ENCODE results near the gene WRNIP1. TPM values are rescaled to one million over a fixed set of nuclear protein-coding genes. Genes with fewer than 3 reads are reported as not detected.

WRNIP1 gene
- total RNA-seq, 1 experiment from 2014 or later: 53.0 TPM

DNA sequence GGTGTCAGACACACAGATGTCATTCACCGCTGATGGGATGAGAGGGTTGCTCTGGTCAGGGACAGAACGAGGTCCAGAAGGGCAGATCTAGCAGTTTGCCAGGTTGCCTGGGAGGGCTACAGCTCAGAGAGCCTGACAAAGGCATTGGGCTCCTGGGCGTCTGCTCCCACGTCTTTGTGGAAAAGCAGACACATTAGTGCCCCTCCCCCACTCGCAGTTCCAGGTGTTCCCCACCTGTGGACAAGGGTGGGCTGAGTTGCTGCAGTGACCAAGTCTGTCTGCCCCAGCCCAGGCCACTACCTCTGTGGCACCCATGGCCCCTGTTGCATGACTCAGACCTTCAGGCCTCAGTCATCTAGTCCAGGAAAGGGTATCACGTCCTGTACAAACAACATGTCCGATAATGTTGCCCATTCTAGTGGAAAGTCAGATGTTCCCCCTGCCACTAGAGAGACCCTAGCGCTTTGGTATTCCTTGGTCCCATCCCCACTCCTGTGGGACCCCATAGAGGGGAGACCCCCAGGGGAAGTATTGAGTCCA lies 37.4 kb downstream of the WRNIP1 start:
- no peak for DNase-seq (ENCODE audit: extremely low read depth, low read depth)

- DNase-seq (ENCODE audit: extremely low read depth, low read depth): no peak
Measured at GRCh38 chr6:2803731-2804429, 38.7 kb downstream of the WRNIP1 start.

GRCh38 chr6:2804516-2804915 lies 39.3 kb downstream of the WRNIP1 start:
- no peak for DNase-seq (ENCODE audit: extremely low read depth, low read depth)

DNA sequence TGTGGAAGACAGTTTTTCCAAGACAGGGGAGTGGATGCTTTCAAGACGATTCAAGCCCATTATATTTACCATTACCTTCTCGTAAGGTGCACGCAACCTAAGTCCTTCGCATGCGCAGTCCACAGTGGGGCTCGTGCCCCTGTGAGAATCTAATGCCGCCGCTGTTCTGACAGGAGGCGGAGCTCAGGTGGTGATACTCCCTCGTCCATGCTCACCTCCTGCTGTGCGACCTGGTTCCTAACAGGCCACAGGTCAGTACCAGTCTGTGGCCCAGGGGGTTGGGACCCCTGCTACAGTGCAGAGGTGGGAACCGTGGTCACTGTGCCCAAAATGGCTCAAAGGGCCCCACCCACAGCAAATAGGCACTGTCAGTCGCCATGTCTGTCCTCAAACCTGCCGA lies 39.8 kb downstream of the WRNIP1 start:
- no peak for DNase-seq (ENCODE audit: extremely low read depth, low read depth)

DNA sequence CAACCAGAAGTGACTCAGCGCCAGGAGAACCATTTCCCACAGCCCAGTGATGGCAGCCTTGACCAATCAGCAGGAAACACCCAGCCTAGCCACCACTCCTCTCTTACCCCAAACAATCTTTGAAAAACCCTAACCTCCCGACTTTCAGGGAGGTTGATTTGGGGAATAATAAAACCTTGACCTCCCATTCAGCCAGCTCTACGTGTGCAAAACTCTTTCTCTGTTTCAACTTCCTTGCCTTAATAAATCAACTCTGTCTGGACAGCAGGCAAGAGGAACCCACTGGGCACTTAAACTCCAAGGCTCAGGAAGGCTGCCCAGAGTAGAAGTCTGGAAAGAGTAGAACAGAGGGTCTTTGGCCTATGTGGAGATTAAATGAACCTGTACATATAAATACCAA lies 41.5 kb downstream of the WRNIP1 start:
- DNase-seq (ENCODE audit: extremely low read depth, low read depth): no peak

GRCh38 chr6:2807342-2808090 lies 42.3 kb downstream of the WRNIP1 start:
- no peak for DNase-seq (ENCODE audit: extremely low read depth, low read depth)

- DNase-seq (ENCODE audit: extremely low read depth, low read depth): no peak
Measured at GRCh38 chr6:2809015-2809414, 43.8 kb downstream of the WRNIP1 start.

- no peak for DNase-seq (ENCODE audit: extremely low read depth, low read depth)
Measured at GRCh38 chr6:2810092-2810671, 45.0 kb downstream of the WRNIP1 start.

DNA sequence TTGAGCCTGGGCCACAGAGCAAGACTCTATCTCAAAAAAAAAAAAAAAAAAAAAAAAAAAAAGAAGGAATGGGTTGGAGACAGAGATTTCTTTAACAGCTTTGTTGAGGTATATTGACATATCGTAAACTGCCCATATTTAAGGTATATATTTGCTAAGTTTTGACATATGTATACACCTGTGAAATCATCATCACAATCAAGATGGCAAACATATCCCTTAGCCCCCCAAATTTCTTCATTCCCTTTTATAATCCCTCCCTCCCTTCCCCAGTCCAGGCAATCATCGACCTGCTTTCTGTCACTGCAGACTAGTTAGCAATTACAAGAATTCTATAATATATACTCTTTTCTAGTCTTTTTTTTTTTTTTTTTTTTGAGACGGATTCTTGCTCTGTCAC lies 47.5 kb downstream of the WRNIP1 start:
- DNase-seq (ENCODE audit: extremely low read depth, low read depth): no peak

- no peak for DNase-seq (ENCODE audit: extremely low read depth, low read depth)
Measured at GRCh38 chr6:2816158-2816557, 51.0 kb downstream of the WRNIP1 start.

- peak; percentile 62 for DNase-seq (ENCODE audit: extremely low read depth, low read depth)
Measured at GRCh38 chr6:2817903-2818443, 52.8 kb downstream of the WRNIP1 start.

GRCh38 chr6:2818593-2818992 lies 53.4 kb downstream of the WRNIP1 start:
- DNase-seq (ENCODE audit: extremely low read depth, low read depth): no peak

- no peak for DNase-seq (ENCODE audit: extremely low read depth, low read depth)
Measured at GRCh38 chr6:2819115-2819514, 53.9 kb downstream of the WRNIP1 start.

DNA sequence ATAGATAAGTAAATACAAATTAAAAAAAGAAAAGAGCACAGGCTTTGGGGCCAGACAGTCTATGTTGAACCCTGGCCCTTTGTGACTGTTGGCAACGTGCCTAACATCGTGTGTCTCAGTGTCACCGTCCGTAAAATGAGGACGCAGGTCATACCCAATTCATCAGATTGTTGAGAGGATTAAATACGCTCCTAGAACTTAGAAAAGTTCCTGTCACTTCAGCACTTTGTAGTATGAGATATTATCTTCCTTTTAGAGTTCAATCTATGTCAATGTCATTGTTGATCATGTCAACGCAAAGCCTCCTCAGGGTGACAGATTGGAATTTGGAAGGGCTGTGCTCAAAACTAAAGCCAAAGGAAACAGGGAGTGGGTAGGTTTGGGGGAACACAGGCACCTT lies 54.8 kb downstream of the WRNIP1 start:
- DNase-seq (ENCODE audit: extremely low read depth, low read depth): no peak

- DNase-seq (ENCODE audit: extremely low read depth, low read depth): no peak
Measured at GRCh38 chr6:2820415-2820814, 55.2 kb downstream of the WRNIP1 start.

- DNase-seq (ENCODE audit: extremely low read depth, low read depth): no peak
Measured at GRCh38 chr6:2821554-2821953, 56.4 kb downstream of the WRNIP1 start.

GRCh38 chr6:2823104-2823850 lies 58.1 kb downstream of the WRNIP1 start:
- no peak for DNase-seq (ENCODE audit: extremely low read depth, low read depth)

DNA sequence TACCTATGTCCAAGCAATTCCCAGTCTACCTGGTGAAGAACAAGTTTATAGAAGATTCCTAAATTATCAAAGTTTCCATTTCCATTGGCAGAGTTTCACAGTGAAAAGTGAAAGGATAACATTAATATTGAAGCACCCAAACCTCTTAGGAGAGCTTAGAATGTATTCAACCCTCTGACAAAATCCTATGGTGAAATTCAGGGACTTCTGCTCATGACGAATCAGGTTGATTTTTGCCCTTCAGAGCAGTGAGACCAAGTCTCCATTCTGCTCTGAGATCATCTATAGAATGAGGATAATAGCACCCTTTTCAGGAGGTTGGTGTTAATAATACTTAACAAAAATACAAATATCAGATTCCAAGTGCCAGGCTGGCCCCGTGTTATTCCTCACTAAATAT lies 60.9 kb downstream of the WRNIP1 start:
- DNase-seq (ENCODE audit: extremely low read depth, low read depth): no peak

GRCh38 chr6:2827142-2827541 lies 61.9 kb downstream of the WRNIP1 start:
- no peak for DNase-seq (ENCODE audit: extremely low read depth, low read depth)

GRCh38 chr6:2828629-2829028 lies 63.4 kb downstream of the WRNIP1 start:
- DNase-seq (ENCODE audit: extremely low read depth, low read depth): no peak

- DNase-seq (ENCODE audit: extremely low read depth, low read depth): no peak
Measured at GRCh38 chr6:2829253-2829652, 64.1 kb downstream of the WRNIP1 start.

Measured in NCI-H460 (cell line).